HG03571 (cell line): Measurements from ENCODE around the gene ZNRF3.
"Not testable (repeated sequence)": the region's sequence is repeated elsewhere in the genome, so short reads cannot be mapped to it uniquely, and the experiment has no call there.

Source experiments
- ATAC-seq: cut with Tn5 transposase; IDR thresholded peaks from one replicate; pipeline ENCODE4 v1.9.1; 2021; ENCODE audit not compliant: unreplicated experiment

Gene ZNRF3

DNA sequence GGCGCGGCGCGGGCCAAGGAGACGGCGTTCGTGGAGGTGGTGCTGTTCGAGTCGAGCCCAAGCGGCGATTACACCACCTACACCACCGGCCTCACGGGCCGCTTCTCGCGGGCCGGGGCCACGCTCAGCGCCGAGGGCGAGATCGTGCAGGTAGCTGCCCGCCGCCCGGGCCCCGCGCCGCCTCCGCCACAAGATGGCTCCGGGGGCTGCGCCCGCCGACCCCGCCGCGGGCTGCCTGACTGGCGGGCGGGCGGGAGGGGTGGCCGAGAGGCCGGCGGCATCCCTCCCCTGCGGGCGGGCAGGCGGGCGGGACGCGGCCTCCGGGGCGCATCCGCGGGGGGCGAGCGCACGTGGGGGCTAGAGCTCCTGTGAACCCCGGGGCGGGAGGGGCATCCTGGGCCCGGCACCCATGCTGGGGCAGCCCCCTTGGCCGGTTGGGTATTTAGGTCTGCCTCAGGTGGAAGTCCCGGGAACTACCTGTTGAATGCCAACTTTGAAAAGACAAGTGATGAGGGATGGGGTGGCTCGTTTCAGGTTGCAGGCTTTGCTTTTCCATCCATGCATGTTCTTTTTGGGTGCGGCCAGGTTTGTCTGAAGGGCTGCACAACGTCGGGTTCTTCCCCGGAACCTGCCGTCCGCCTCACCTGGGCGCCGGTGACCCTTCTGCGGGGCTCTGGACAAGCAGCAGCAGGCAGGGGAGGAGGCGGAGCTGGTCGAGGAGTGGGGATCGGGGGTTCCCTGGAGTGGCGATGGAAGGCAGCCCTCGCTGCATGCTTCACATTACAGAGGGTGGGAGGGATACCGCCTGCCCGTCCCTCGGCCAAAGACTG, 760 bp downstream of the ZNRF3 start:
- ATAC-seq, result peak; percentile 2

DNA sequence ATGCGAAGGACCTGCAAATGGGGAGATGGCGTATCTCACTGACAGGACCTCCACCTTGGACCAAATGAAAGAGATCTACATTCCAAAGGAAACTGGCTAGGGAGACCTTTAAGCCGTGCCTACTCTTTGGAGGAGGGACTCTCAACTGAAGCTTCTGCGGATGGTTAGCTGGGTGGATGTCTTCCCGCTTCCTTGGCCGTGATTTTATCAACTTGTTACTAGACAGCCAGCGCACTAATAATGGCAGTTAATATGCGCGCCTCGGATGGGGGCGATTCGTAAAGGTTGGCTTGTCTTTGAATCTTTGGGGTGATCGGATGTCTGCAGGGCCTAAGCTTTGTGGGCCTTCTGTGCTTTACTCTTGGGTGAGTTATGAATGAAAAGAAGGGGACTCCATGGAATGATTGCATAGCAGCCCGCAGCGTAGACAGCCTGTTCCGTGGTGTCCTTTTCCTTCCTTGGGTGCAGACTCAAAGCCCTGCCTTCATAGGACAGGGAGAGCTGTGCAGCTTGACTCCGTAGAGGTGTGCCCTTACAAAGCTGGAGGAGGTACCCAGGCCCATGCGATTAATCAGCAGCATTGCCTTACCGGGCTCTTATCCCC, 1.5 kb downstream of the ZNRF3 start:
- ATAC-seq, result no peak

- ATAC-seq, result no peak
Observed at GRCh38 chr22:28885939-28886338, 2.6 kb downstream of the ZNRF3 start.

GRCh38 chr22:28886679-28887078, 3.3 kb downstream of the ZNRF3 start:
- ATAC-seq, result not testable (repeated sequence)

- ATAC-seq, result no peak
Observed at GRCh38 chr22:28887725-28888459, 4.5 kb downstream of the ZNRF3 start.

DNA sequence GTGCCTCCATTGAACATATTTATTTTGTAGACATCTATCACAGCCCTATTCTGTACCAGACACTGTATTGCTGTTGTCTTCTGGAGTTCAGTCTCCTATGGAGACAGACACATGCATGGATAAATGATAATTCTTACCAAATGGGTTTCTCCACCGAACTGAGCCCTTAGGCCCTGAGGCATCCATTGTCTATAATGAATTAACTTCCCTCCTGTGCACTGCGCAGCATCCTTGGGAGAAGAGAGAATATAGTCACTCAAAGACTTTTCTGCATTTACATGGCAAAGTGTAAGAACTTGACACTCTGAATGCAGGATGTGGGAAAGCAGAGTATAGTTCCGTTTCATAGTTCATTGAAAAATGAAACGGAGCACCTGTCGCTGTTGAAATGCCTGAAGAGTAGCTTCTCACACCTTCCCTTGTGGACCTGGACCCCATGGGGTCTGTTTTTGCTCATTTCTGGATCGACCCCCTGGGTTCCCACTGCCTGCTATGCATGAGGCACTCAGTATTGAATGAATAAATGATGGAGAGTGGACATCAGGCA, 6.2 kb downstream of the ZNRF3 start:
- no peak for ATAC-seq

DNA sequence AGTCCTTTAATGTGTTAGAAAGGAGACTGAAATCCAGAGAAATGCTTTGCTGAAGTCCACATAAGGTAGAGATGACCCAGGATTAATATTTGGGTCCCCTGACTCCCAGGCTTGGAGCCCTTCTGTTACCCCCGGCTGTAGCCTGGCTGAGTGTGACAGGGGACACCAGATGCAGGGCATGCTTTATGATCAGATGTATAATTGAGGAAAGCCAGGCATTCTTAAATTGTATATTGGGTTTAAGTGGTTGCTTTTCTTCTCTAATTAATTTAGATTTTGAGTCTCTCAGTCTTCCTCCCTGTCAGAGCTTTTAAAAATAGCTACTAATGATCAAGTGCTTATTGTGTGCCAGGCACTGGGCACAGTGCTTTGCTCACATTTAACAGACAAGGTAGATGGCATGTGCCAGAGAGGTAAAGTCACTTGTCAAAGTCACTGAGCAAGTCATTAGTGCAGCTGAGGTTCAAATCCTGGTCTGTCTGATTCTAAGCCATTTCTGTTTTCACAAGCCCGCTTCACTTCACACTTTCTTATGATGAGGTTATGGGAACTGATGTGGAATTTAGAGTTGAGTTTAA, 7.9 kb downstream of the ZNRF3 start:
- ATAC-seq, result no peak

GRCh38 chr22:28892175-28892731, 8.9 kb downstream of the ZNRF3 start:
- ATAC-seq, result no peak

GRCh38 chr22:28893810-28894209, 10.4 kb downstream of the ZNRF3 start:
- no peak for ATAC-seq

GRCh38 chr22:28894334-28894733, 11.0 kb downstream of the ZNRF3 start:
- ATAC-seq, result no peak

DNA sequence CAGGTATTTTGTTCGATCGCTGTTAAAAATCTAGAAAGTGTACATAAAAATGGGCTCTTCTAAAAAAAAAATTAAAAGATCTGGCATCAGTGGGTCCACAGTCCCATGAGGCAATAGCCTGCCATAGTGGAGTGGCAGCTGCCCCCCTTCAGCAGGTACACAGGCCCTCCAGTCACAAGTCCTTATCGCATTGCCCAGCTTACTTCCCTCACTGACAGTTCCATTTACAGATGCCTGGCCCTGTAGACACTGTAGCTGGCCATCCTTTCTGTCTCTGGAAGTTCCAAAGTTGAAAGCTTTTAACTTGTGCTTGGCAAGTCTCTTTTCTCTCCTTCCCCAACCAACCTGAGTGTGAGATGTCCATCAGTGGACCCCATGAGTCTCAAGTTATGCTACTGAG, 11.4 kb downstream of the ZNRF3 start:
- no peak for ATAC-seq

DNA sequence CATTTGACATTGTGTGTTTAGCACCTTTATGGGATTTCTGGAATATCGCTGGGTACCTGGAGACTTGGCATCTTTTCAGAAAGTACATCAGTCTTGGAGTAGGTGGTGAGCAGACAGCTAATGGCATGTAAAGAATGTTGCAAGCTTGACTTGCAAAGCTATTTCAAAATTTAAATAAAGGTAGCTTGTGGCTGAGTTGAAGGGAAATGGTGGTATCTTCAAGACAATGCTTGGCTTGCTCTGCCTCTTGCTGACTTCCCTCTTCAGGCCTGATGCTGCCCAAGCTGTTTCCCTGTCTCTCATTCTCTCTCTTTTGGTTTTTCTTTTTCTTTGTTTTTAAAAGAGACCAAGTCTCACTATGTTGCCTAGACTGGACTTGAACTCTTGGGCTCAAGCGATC, 13.2 kb downstream of the ZNRF3 start:
- ATAC-seq, result no peak

- no peak for ATAC-seq
Observed at GRCh38 chr22:28898233-28898629, 14.9 kb downstream of the ZNRF3 start.

DNA sequence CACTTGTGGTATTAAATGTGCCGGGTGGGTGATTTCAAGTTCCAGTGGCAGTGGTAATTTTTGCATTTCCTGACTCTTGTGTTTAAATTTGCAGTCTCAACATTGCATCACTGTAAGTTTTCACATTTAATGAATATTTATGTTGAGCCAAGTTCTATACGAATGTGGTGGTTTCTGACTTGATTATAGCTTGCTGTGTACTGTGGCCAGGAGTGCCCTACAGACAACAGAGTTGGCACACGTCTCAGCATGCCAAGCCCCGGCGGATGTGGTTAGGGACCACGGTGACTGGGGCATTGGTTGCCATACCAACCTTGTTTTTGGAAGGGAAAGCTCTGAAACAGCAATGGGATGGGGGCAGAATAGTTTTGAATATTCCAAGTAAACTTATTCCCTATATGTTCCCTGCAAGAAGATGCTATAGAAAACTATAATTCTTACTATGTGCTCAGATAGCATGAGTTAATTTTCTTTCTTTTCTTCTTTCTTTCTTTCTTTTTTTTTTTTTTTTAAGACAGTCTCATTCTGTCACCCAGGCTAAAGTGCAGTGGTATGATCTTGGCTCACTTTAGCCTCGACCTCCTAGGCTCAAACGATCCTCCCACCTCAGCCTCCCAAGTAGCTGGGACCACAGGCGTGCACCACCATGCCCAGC, 16.0 kb downstream of the ZNRF3 start:
- ATAC-seq, result no peak

GRCh38 chr22:28900379-28900925, 17.1 kb downstream of the ZNRF3 start:
- ATAC-seq, result no peak

GRCh38 chr22:28902490-28902889, 19.1 kb downstream of the ZNRF3 start:
- no peak for ATAC-seq

DNA sequence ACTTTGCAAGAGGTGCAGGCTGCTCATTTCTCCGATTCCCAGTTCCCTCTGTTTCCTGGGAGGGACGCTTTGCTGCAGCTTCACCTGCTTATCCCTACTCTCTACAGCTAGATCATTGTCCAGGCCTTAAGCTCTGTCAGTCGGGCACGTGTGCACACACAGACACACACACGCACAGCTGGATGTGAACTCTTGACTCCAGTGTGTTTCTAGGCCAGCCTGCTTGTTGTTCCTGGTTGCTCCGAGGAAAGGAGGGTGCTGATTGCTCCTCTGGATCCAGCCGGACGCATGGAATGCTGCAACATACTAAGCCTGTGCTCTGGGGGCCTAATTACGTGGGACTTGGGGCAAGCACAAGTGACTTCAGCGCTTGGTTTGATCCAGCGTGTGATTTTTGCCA, 19.7 kb downstream of the ZNRF3 start:
- no peak for ATAC-seq

- ATAC-seq, result no peak
Observed at GRCh38 chr22:28903729-28904128, 20.4 kb downstream of the ZNRF3 start.

DNA sequence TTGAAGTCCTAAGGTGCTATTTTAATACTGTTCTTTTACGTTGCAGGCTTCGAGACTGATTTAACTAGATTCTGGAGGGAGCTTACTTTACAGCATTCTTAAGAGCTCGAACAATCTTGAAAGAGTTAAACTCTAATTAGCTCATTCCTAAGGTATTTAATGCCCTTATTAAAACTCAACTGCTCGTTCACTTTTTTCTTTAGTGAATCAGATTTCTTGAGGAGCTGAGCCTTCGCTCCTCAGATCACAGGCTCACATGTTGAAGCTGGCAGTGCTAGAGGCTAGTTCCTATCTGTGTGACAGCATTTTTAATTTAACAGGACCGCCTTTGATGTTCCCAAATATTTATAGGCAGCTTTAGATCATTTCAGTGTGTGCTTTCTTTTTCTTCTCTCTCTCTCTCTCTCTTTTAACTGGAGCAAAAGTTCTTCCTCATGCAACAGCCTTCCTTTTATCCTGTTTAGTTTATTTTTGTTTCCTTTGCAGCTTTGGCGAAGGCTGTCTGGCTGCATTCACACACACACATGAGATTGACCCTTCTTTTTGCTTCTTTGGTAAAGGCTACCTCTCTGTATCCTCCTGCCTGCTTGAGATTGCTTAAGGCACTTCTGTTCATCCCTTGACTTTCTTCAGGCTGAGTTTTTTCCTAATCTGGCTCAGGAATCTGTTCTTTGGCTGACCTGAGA, 21.0 kb downstream of the ZNRF3 start:
- ATAC-seq, result no peak
